PC-9 (cell line): Measurements from ENCODE around the gene HTRA3.

Source experiments
- EZH2 ChIP-seq: fragments of 200-600 bp; sonication (generic); IDR thresholded peaks from 2 replicates; pipeline ENCODE4 v1.8.0; 2017; ENCODE audit warnings: antibody characterized with exemption, low read depth
- TF ChIP-seq, protein P1 (sequence below): fragments of 200-600 bp; sonication (generic); conservative IDR thresholded peaks from 2 replicates; pipeline ENCODE4 v1.6.1; 2017; ENCODE audit warnings: mixed run types, antibody characterized with exemption, mild to moderate bottlenecking, moderate library complexity

DNA sequence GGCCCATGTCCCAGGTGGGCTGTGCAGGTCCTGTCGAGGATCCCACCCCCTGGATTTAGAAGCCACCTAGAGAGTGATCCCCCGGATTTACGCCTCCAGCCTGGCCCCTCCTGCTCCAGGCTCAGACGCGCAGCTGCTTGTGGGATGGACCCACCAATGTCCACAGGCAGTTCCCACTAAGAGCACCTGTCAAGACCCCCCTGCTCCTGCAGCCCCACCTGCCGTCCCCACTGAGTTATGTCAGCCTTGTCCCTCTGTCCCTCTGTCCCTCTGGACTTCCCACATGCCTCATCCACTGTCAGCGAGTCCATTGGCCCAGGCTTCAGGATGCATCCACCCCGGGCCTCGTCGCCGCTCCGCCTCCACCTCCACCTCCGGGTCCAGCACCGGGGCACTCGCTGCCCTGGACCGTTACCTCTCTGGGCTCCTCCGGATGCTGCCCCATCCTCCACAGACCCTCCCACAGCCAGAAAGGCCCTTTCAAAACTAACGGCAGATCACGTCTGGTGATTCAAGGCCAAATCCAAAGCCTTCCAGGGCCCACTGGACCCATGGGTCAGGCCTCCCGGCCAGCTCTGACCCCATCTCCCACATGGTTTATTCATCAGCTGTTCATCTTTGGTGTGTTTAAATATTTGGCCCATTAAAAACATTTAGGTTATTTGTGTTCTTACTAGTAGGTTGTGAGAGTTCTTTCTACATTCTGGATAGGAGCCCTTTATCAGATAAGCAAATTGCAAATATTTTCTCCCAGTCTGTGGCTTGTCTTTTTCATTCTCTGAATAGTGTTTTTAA, 28.3 kb downstream of the HTRA3 start:
- TF ChIP-seq, protein P1, sequence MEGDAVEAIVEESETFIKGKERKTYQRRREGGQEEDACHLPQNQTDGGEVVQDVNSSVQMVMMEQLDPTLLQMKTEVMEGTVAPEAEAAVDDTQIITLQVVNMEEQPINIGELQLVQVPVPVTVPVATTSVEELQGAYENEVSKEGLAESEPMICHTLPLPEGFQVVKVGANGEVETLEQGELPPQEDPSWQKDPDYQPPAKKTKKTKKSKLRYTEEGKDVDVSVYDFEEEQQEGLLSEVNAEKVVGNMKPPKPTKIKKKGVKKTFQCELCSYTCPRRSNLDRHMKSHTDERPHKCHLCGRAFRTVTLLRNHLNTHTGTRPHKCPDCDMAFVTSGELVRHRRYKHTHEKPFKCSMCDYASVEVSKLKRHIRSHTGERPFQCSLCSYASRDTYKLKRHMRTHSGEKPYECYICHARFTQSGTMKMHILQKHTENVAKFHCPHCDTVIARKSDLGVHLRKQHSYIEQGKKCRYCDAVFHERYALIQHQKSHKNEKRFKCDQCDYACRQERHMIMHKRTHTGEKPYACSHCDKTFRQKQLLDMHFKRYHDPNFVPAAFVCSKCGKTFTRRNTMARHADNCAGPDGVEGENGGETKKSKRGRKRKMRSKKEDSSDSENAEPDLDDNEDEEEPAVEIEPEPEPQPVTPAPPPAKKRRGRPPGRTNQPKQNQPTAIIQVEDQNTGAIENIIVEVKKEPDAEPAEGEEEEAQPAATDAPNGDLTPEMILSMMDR: no peak
- TF ChIP-seq EZH2: no peak
